T-helper 22 cell (primary cell): ENCODE measurements around the gene RSPH6A.
A peak's percentile ranks its signal among the peaks of the same experiment; 100 is the strongest.

Experiments
- DNase-seq: peaks from one replicate; pipeline ENCODE4 v3.0.0-alpha.2; 2020; ENCODE audit warnings: low read depth

RSPH6A gene

DNA sequence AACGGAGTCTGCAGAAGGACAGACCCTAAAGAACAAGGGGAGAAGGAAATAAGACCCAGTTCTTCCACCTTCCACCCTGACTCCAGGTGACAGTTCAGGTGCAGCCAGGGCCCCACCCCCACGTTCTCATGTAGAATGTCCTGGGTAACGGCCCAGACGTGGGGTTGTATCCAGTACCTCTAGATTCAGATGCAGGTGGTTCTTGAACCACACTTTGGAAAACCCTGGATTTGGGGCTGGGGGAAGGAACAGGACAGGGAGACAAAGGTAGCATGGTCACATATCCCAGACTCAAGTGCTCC, 35.0 kb downstream of the RSPH6A start:
- DNase-seq = no peak

DNA sequence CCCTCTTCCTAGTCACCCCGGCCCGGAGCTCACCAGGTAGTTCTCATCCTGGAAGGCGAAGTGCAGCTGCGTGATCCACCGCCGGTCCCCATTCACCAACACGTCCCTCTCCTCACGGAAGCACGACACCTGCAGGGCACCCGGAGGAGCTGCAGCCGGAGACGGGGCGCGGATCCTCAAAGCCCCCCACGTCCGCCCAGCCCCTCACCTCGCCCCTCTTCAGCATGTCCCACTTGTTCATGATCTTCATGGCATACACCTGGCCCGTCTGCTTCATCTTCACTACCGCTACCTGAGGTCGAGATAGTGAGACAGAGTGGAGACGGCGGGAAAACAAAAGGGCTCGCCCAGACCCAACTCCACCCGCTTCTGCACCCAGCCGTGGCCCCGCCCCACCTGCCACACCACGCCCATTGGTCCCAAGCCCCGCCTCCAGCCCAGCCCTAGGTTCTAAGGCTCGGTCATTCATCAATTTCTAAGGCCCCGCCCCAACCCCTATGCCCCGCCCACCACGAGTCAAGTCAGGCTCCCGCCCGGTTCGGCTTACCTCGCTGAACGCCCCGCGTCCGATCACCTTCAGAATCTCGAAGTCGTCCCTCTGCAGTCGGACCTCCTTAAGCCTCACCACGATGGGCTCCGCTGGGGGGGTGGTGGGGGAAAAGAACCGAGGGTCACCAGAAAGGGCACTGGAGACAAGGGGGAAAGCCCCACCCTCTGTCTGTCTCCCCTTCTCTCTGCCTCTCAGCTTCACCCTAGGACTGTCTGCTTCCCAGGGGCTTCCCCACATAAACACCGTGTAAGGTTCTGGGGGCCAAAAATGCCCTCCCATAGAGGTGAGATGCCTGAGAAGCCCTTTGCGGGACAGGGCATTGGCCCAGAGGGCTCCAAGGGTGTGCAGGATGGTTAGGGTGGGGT, 35.6 kb downstream of the RSPH6A start:
- DNase-seq = peak; percentile 66

- DNase-seq = no peak
Measured at GRCh38 chr19:45778010-45778661, 37.0 kb downstream of the RSPH6A start.

GRCh38 chr19:45777395-45777961, 37.6 kb downstream of the RSPH6A start:
- DNase-seq = no peak

- DNase-seq = no peak
Measured at GRCh38 chr19:45774765-45775164, 40.3 kb downstream of the RSPH6A start.

DNA sequence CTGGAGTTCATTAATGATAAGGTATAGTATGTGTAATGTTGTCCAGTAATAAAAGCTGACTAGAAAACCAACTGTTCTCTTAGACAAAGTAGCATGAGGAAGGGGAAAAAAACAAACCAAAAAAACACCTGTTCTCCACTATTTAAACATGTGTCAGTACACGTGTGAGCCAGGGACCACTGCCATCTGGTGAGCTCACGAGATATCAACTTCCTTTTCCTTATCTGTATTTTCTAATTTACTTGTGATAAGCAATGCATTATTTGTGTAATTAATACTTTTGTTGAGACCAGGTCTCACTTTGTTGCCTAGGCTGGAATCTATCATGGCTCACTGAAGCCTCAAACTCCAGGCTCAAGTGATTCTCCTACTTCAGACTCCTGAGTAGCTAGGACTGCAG, 41.7 kb downstream of the RSPH6A start:
- no peak for DNase-seq

- DNase-seq = no peak
Measured at GRCh38 chr19:45772912-45773311, 42.2 kb downstream of the RSPH6A start.

DNA sequence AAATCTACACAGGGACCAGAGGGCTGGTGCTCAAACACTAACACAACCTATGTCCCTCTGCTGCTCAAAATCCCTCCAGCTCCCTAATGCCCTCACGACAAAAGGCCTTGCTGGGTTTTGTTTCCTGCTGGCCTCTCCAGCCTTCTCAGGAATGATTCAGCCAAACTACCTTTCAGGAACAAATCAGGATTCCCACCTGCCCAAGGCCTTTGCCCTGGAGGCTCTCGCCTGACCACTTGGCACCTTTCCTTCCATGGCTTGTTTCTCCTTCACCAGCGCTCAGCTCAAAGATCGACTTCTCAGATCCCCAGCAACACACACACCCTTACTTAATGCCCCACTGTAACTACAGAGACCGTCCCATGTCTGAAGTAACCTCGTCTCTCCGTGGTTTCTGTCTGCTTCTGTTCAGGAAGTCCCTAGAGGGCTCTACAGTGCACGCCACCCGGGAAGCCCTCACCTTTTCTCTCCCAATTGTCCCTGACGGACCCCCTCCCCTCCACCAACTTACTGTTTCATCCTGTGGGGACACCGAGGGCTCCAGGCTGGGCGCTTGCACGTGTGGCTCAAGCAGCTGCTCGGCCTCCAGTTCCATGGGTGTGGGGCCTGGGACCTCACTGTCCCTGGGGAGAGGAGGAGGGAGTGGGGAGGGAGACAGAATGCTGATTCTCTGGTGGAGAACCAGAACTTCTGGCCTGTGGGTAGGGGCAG, 42.8 kb downstream of the RSPH6A start:
- DNase-seq = no peak

DNA sequence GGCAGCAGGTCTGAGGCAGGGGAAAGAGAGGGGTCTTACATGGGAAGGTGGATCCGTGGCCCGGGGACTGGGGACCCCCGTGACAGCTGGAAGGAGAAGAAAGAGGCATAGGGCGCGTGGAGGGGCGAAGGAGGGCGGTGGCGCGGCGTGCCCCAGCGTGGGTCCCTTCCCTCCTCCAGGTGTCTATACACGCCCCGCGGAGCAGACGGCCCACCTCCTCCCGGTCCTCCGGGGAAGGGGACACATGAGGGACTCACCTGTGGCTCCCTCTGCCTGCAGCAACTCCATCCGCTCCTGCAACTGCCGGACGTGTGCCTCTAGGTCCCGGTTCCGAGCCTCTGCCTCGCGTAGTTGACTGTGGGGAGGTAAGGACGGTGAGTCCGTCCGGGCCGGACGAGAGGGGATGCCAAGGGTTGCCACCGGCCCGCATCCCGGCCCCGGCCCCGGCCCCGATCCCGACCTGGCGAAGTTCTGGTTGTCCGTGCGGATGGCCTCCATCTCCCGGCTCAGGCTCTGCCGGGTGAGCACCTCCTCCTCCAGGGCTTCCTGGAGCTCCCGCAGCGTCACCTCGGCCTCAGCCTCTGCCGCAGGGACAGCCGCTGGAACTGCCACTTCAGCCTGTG, 43.7 kb downstream of the RSPH6A start:
- no peak for DNase-seq

DNA sequence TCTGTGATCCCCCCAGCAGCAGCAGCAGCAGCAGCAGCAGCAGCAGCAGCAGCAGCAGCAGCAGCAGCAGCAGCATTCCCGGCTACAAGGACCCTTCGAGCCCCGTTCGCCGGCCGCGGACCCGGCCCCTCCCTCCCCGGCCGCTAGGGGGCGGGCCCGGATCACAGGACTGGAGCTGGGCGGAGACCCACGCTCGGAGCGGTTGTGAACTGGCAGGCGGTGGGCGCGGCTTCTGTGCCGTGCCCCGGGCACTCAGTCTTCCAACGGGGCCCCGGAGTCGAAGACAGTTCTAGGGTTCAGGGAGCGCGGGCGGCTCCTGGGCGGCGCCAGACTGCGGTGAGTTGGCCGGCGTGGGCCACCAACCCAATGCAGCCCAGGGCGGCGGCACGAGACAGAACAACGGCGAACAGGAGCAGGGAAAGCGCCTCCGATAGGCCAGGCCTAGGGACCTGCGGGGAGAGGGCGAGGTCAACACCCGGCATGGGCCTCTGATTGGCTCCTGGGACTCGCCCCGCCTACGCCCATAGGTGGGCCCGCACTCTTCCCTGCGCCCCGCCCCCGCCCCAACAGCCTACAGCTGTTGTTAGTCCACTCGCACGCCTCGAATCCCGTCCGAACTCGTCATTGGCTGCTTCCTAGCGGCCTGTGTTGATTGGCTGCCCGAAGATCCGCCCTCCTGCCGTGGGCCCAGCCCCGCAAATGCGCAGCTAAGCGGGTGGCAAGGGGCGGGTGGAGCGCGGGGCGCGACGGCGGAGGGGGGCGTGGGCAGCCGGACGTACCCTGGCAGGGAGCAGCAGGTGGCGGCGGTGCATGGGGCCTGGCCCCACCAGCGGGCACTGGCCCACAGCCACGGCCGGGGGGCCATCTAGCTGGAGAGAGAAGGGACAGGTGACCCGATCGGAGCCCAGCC, 44.7 kb downstream of the RSPH6A start:
- peak; percentile 79 for DNase-seq

- peak; percentile 50 for DNase-seq
Measured at GRCh38 chr19:45769821-45770191, 45.3 kb downstream of the RSPH6A start.

DNA sequence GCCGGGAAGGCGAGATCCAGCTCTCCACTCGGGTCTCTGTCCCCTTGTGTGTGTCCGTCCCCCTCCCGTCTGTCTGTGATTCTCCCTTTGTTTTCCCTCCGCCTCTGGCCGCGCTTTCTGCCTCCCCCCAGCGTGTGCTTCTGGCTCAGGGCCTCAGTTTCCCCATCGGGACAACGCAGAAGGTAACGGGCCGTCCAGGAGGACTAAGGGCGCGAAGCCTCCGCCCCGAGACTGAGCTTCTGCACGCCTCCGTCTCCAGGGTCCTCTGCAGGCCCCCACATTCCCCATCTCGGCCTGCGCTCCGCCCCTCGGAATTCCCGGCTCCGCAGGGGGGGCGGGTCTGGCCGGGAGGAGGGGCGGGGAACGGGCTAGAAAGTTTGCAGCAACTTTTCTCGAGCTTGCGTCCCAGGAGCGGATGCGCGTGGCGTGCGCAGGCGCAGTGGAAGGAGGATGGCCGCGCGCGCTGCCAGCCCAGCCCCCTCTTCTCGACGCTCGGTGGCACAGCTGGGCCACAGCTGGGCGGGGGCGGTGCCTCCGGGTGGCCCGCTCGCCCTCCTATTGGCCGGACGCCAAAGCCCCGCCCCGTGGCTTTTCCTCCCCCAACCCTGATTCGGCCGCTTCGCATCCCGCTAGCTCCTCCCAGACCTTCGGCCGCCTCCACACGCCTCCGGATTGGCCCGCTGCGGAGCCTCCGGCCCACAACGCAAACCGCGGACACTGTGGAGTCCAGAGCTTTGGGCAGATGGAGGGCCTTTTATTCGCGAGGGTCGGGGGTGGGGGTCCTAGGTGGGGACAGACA, 45.9 kb downstream of the RSPH6A start, which contains the start of gene SIX5:
Gene SIX5 (minus strand): TSS at position 269 of the 799 bp plus-strand sequence. CDS start 408 bp downstream, outside the sequence.
- peak; percentile 87 for DNase-seq

- DNase-seq = peak; percentile 23
Measured at GRCh38 chr19:45768655-45768983, 46.5 kb downstream of the RSPH6A start.

GRCh38 chr19:45767881-45768654, 47.0 kb downstream of the RSPH6A start:
- no peak for DNase-seq

- no peak for DNase-seq
Measured at GRCh38 chr19:45767410-45767880, 47.7 kb downstream of the RSPH6A start.

- no peak for DNase-seq
Measured at GRCh38 chr19:45766869-45767346, 48.2 kb downstream of the RSPH6A start.

DNA sequence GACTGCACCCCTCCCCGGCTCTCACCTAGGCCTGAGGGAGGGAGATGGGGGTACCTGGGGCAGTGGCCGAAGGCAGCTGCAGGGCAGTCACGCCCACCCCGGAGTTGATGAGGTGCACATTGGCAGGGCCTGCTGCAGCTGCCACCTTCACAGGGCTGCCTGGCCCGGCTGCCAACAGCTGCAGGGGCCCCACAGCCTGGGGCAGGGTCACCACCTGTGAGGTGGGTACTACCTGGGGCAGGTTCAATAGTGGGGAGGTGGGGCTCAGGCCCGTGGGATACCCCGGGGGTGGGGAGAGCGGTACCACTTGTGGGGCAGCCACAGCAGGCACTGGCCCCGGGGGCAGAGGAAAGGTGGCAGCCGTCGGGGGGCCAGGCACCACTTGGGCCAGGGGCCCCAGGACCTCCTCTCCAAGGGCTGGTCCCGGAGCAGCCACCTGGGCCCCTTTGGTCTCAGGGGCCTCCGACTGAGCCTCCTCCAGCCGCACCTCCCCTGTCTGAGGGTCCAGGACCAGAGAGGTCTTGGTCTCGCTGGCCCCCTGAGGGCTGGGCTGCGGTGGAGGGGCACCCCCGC, 48.7 kb downstream of the RSPH6A start:
- no peak for DNase-seq

- DNase-seq = no peak
Measured at GRCh38 chr19:45765702-45766295, 49.3 kb downstream of the RSPH6A start.
